ENCODE data around the gene HIVEP2. TPM values are rescaled to one million over a fixed set of nuclear protein-coding genes. Genes with fewer than 3 reads are reported as not detected.

The HIVEP2 gene
- polyA plus RNA-seq, 1 donor, result 10.5 TPM

GRCh38 chr6:142728364-142728763 is 216.6 kb downstream of the HIVEP2 start:
- peak; percentile 81 to 90 for DNase-seq
- H3K27me3 ChIP-seq (ENCODE audit: control insufficient read depth, insufficient read depth, low read length), result no peaks in the 10 kb centered on the region
- H3K4me3 ChIP-seq (ENCODE audit: low read length), result no peak overlapping the region
- peaks cover 25% of the 10 kb centered on the region for H3K4me1 ChIP-seq (ENCODE audit: control insufficient read depth, insufficient read depth, low read length)
- WGBS (ENCODE audit: insufficient coverage, low lambda C conversion rate), result no CpG with 5 or more reads among the region's 2 CpGs
- H3K36me3 ChIP-seq (ENCODE audit: control insufficient read depth, insufficient read depth, low read length), result no peaks in the 10 kb centered on the region
- peak overlapping the region; percentile 34 for H3K27ac ChIP-seq (ENCODE audit: low read length)
- H3K9me3 ChIP-seq (ENCODE audit: control insufficient read depth, low read depth, low read length), result no peaks in the 10 kb centered on the region

GRCh38 chr6:142726616-142727015 is 218.4 kb downstream of the HIVEP2 start:
- no peak for DNase-seq
- no CpG with 5 or more reads among the region's 6 CpGs for WGBS (ENCODE audit: insufficient coverage, low lambda C conversion rate)
- no peaks in the 10 kb centered on the region for H3K27me3 ChIP-seq (ENCODE audit: control insufficient read depth, insufficient read depth, low read length)

DNA sequence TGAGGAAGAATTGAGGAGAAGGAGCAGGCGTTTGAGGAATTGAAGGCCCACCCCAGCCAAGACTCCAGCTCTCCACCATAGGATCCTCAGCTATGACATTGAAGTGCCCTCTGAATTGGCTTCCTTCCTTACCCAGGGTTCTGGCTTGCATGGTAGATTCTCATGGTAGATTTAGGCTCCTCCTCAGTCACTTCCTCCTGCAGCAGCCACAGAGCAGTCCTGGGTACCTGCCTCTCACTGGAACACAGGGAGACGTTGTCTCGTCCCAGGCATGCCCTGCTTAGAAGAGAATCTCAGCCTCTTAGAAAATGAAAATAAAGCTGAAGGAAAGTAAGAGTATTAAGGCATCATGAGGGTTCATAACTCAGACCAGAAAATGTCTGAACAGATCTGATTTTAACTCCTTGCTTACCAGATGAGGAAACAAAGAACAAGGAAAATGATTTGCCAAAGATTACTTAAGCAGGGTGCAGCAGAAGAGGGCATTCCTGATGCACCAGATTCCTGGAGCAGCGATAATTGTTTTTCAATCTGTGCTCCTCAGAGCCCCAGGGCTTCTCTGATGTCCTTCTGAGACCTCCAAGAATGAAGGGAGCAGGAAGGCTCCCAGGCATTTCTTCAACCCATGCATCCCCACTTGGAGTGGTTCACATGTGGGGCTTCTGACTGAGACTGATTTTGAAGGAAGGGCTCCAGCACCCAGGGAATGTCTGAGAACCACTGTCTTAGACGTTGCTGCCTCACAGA is 219.8 kb downstream of the HIVEP2 start:
- no CpG with 5 or more reads among the region's 5 CpGs for WGBS (ENCODE audit: insufficient coverage, low lambda C conversion rate)
- no peak for DNase-seq
- Histone ChIP-seq H3K27me3 (ENCODE audit: control insufficient read depth, insufficient read depth, low read length) (no peaks in the 10 kb centered on the region), H3K27ac (ENCODE audit: low read length) (no peak overlapping the region), H3K4me1 (ENCODE audit: control insufficient read depth, insufficient read depth, low read length) (peaks cover 25% of the 10 kb centered on the region), H3K9me3 (ENCODE audit: control insufficient read depth, low read depth, low read length) (no peaks in the 10 kb centered on the region), H3K36me3 (ENCODE audit: control insufficient read depth, insufficient read depth, low read length) (no peaks in the 10 kb centered on the region), H3K4me3 (ENCODE audit: low read length) (no peak overlapping the region)

More at GRCh38 chr6:142726616-142727015, 218.4 kb downstream of the HIVEP2 start:
- H3K4me3 ChIP-seq (ENCODE audit: low read length), result no peak overlapping the region
- no peaks in the 10 kb centered on the region for H3K9me3 ChIP-seq (ENCODE audit: control insufficient read depth, low read depth, low read length)
- H3K4me1 ChIP-seq (ENCODE audit: control insufficient read depth, insufficient read depth, low read length), result peaks cover 25% of the 10 kb centered on the region
- no peaks in the 10 kb centered on the region for H3K36me3 ChIP-seq (ENCODE audit: control insufficient read depth, insufficient read depth, low read length)
- H3K27ac ChIP-seq (ENCODE audit: low read length), result no peak overlapping the region

GRCh38 chr6:142722841-142723240 is 222.1 kb downstream of the HIVEP2 start:
- no peak for DNase-seq
- peaks cover 9% of the 10 kb centered on the region for H3K9me3 ChIP-seq (ENCODE audit: control insufficient read depth, low read depth, low read length)
- 80% methylated on average over 1 of the region's 3 CpGs for WGBS (ENCODE audit: insufficient coverage, low lambda C conversion rate)
- H3K36me3 ChIP-seq (ENCODE audit: control insufficient read depth, insufficient read depth, low read length), result no peaks in the 10 kb centered on the region
- no peak overlapping the region for H3K4me3 ChIP-seq (ENCODE audit: low read length)
- peaks cover 7% of the 10 kb centered on the region for H3K4me1 ChIP-seq (ENCODE audit: control insufficient read depth, insufficient read depth, low read length)
- H3K27ac ChIP-seq (ENCODE audit: low read length), result no peak overlapping the region
- H3K27me3 ChIP-seq (ENCODE audit: control insufficient read depth, insufficient read depth, low read length), result no peaks in the 10 kb centered on the region

DNA sequence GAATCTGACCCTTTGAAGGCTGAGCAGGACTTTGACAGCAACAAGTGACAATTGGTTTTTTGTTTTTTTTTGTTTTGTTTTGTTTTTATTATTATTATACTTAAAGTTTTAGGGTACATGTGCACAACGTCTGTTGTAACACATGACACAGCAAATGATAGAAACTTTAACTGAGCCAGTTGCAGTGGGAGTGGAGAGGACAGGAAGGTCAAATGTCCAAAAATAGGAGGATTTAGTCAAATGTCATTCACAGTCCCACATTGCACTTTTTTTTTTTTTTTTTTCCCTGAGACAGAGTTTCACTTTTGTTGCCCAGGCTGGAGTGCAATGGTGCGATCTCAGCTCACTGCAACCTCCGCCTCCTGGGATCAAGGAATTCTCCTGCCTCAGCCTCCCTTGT is 223.0 kb downstream of the HIVEP2 start:
- Histone ChIP-seq H3K27ac (ENCODE audit: low read length) (no peak overlapping the region), H3K4me1 (ENCODE audit: control insufficient read depth, insufficient read depth, low read length) (no peaks in the 10 kb centered on the region)

DNA sequence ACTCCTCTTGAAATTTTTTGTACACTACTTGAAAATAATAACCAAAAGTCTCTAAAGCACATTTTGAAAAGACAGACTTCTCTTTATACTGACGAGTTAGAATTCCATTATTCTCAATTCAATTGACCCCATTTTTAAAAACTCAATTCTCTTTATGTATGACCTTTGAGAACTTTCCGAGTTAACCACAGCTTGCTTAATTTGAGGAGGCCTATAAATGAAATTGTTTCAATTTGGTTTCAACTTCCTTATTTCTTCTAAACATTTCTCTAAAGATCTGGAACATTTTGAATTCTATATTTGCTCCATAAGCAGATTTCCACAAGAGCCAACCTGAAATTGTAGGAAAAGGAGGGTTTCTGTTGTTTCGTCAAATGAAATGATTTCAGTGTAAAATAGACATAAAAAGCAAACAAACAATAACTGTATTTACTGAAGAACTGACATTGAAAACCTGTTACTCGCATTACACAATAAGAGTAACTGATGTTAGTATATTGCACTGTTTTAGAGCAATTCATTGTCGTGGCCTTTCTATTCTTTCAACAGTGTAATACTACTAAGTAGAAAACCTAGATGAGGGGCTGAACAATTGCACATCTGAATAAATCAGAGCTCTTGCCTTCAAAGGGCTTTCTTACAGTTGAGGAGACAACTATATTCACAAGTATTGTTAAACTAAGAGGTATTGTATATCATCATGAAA is 223.6 kb downstream of the HIVEP2 start:
- no peaks in the 10 kb centered on the region for H3K4me1 ChIP-seq (ENCODE audit: control insufficient read depth, insufficient read depth, low read length)
- H3K9me3 ChIP-seq (ENCODE audit: control insufficient read depth, low read depth, low read length), result peaks cover 9% of the 10 kb centered on the region
- H3K27ac ChIP-seq (ENCODE audit: low read length), result no peak overlapping the region
- H3K36me3 ChIP-seq (ENCODE audit: control insufficient read depth, insufficient read depth, low read length), result no peaks in the 10 kb centered on the region
- H3K27me3 ChIP-seq (ENCODE audit: control insufficient read depth, insufficient read depth, low read length), result no peaks in the 10 kb centered on the region
- DNase-seq, result no peak
- no peak overlapping the region for H3K4me3 ChIP-seq (ENCODE audit: low read length)
- 87% methylated on average over 3 of the region's 5 CpGs for WGBS (ENCODE audit: insufficient coverage, low lambda C conversion rate)

More for the DNA sequence above, 223.0 kb downstream of the HIVEP2 start:
- Histone ChIP-seq H3K27me3 (ENCODE audit: control insufficient read depth, insufficient read depth, low read length) (no peaks in the 10 kb centered on the region), H3K9me3 (ENCODE audit: control insufficient read depth, low read depth, low read length) (peaks cover 9% of the 10 kb centered on the region), H3K36me3 (ENCODE audit: control insufficient read depth, insufficient read depth, low read length) (no peaks in the 10 kb centered on the region), H3K4me3 (ENCODE audit: low read length) (no peak overlapping the region)
- no peak for DNase-seq
- 80% methylated on average over 1 of the region's 3 CpGs for WGBS (ENCODE audit: insufficient coverage, low lambda C conversion rate)

GRCh38 chr6:142718667-142719191 is 226.2 kb downstream of the HIVEP2 start:
- DNase-seq, result no peak
- H3K4me1 ChIP-seq (ENCODE audit: control insufficient read depth, insufficient read depth, low read length), result no peaks in the 10 kb centered on the region

GRCh38 chr6:142716097-142716496 is 228.9 kb downstream of the HIVEP2 start:
- Histone ChIP-seq H3K27ac (ENCODE audit: low read length) (no peak overlapping the region), H3K36me3 (ENCODE audit: control insufficient read depth, insufficient read depth, low read length) (no peaks in the 10 kb centered on the region), H3K9me3 (ENCODE audit: control insufficient read depth, low read depth, low read length) (peaks cover 9% of the 10 kb centered on the region), H3K27me3 (ENCODE audit: control insufficient read depth, insufficient read depth, low read length) (no peaks in the 10 kb centered on the region), H3K4me1 (ENCODE audit: control insufficient read depth, insufficient read depth, low read length) (no peaks in the 10 kb centered on the region), H3K4me3 (ENCODE audit: low read length) (no peak overlapping the region)
- WGBS (ENCODE audit: insufficient coverage, low lambda C conversion rate), result no CpG with 5 or more reads among the region's 2 CpGs
- DNase-seq, result no peak

More at GRCh38 chr6:142718667-142719191, 226.2 kb downstream of the HIVEP2 start:
- Histone ChIP-seq H3K27ac (ENCODE audit: low read length) (no peak overlapping the region), H3K9me3 (ENCODE audit: control insufficient read depth, low read depth, low read length) (peaks cover 9% of the 10 kb centered on the region), H3K27me3 (ENCODE audit: control insufficient read depth, insufficient read depth, low read length) (no peaks in the 10 kb centered on the region), H3K4me3 (ENCODE audit: low read length) (no peak overlapping the region), H3K36me3 (ENCODE audit: control insufficient read depth, insufficient read depth, low read length) (no peaks in the 10 kb centered on the region)

DNA sequence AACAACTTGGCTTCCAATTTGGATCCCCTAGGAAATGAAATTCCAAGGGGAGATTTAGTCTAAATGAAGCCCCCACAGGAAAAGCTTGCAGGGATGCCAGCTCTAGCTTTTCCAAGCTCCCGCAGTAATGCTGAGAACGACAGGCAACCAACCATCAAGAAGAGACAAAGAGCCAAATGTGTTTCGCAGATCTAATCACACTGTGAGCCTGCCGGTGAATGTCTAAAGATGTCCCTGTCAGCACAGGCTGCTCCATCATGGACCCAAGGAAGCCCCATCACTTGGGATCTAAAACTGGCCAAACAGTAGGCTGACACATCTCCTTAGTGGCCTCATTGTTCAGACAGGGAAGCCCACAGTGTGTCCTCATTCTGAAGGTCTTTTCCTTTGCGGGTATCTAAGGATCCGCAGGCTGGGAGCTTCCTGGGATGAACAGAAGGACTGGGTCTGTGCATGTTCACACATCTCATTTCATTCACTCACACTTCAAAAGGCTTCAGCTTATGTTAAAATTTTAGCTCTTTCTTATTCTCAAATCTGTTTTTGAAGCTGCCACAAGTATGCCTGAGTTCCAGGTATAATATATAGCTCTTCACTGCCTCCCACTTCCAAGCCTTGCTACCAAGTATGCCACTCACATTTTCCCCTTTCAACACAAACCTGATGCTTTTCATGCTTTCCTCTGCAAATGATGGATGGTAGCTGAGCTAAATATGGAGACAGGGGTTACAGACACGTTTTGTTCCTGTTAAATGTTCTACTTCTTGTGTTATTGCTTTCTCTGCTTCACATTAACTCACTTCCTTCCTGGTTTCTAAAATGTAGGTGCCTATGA is 229.8 kb downstream of the HIVEP2 start:
- Histone ChIP-seq H3K36me3 (ENCODE audit: control insufficient read depth, insufficient read depth, low read length) (no peaks in the 10 kb centered on the region), H3K9me3 (ENCODE audit: control insufficient read depth, low read depth, low read length) (peaks cover 9% of the 10 kb centered on the region), H3K27ac (ENCODE audit: low read length) (no peak overlapping the region), H3K27me3 (ENCODE audit: control insufficient read depth, insufficient read depth, low read length) (no peaks in the 10 kb centered on the region), H3K4me1 (ENCODE audit: control insufficient read depth, insufficient read depth, low read length) (no peaks in the 10 kb centered on the region), H3K4me3 (ENCODE audit: low read length) (no peak overlapping the region)
- DNase-seq, result no peak
- 83% methylated on average over 1 of the region's 7 CpGs for WGBS (ENCODE audit: insufficient coverage, low lambda C conversion rate)

DNA sequence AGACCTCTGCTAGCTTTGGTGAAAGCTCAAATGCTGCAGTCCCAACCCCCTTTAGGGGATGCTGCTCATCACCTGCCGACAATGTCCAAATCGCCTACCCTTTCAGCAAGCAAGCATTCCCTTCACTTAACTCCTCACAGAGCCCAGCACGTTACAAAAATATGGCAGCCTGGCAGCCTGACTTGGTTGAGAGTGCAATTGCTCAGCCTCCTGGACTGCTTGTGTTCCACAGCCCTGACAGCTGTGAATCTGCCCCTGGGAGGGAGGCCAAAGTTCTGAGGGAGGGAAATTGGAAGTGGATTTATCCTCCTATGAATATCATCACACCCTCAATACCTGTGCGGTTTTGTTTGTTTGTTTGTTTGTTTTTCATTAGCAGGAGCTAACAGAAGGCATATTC is 231.0 kb downstream of the HIVEP2 start:
- peaks cover 5% of the 10 kb centered on the region for H3K9me3 ChIP-seq (ENCODE audit: control insufficient read depth, low read depth, low read length)
- no peaks in the 10 kb centered on the region for H3K4me1 ChIP-seq (ENCODE audit: control insufficient read depth, insufficient read depth, low read length)
- no peaks in the 10 kb centered on the region for H3K27me3 ChIP-seq (ENCODE audit: control insufficient read depth, insufficient read depth, low read length)
- H3K27ac ChIP-seq (ENCODE audit: low read length), result no peak overlapping the region
- no peak overlapping the region for H3K4me3 ChIP-seq (ENCODE audit: low read length)
- no CpG with 5 or more reads among the region's 4 CpGs for WGBS (ENCODE audit: insufficient coverage, low lambda C conversion rate)
- H3K36me3 ChIP-seq (ENCODE audit: control insufficient read depth, insufficient read depth, low read length), result no peaks in the 10 kb centered on the region
- DNase-seq, result no peak

Measured in large intestine (tissue), 3 donors.